Endothelial cell of umbilical vein (primary cell): ENCODE measurements around the gene ASTN1. TPM values are rescaled to one million over a fixed set of nuclear protein-coding genes. Genes with fewer than 3 reads are reported as not detected.

Experiments used
- BruUV-seq: library from RNA; stranded (reverse); fragments of 400-500 nt; replicated peaks from 2 replicates; lab custom pipeline; 2021; lab: Mats Ljungman, UMichigan
- CTCF ChIA-PET: fragments of 300-600, 350-600 bp; sonication (Branson Sonifier 250); formaldehyde crosslinking; loops from one replicate; lab custom pipeline; 2021; ENCODE audit warnings: antibody characterized with exemption, inconsistent platforms; lab: Charles Lee
- POLR2A ChIA-PET: fragments of 300-600, 350-600 bp; sonication (Branson Sonifier 250); formaldehyde crosslinking; loops from one replicate; lab custom pipeline; 2021; ENCODE audit warnings: antibody characterized with exemption, inconsistent platforms; lab: Charles Lee
- DNase-seq: peaks from one replicate; pipeline ENCODE4 v3.0.0-alpha.2; 2011; ENCODE audit warnings: low read depth, low spot score
- FAIRE-seq: peaks from 2 replicates; lab custom pipeline; 2011; peaks lifted over from hg19 to GRCh38; lab: Jason Lieb, UNC
- H2AFZ ChIP-seq: 2 replicates; pipeline ENCODE4 v1.6.0; 2012; ENCODE audit warnings: low read depth, low read length, control low read depth, inconsistent platforms
- H3K27ac ChIP-seq: 2 replicates; pipeline ENCODE4 v1.5.1; 2011; ENCODE audit warnings: low read depth, mild to moderate bottlenecking, control low read depth, low read length, moderate library complexity; ENCODE audit not compliant: insufficient read depth
- H3K27me3 ChIP-seq, 2 experiments: 2 replicates each; pipeline versions ENCODE4 v1.6.0 to v1.6.1; 2011; ENCODE audit warnings: low read length in 2 of 2, mixed read lengths in 1 of 2; ENCODE audit not compliant: control insufficient read depth in 2 of 2, insufficient read depth in 2 of 2
- H3K36me3 ChIP-seq, 2 experiments: 2 replicates in 1 of 2; 3 replicates in 1 of 2; pipeline ENCODE4 v1.5.1; 2011; ENCODE audit warnings: low read length in 2 of 2, mild to moderate bottlenecking in 1 of 2, moderate library complexity in 1 of 2; ENCODE audit not compliant: control insufficient read depth in 2 of 2, insufficient read depth in 2 of 2; ENCODE audit errors: extremely low read depth in 1 of 2
- H3K4me1 ChIP-seq: 3 replicates; pipeline ENCODE4 v1.5.1; 2011; ENCODE audit warnings: mild to moderate bottlenecking, low read length; ENCODE audit not compliant: control insufficient read depth, insufficient read depth; ENCODE audit errors: extremely low read depth
- H3K4me2 ChIP-seq: 2 replicates; pipeline ENCODE4 v1.6.1; 2011; ENCODE audit warnings: low read length, control low read depth, mixed read lengths; ENCODE audit not compliant: insufficient read depth
- H3K4me3 ChIP-seq, 3 experiments: fragments of 200-600 bp in 1 of 3; sonication (generic), shearing (Covaris generic) in 1 of 3; replicated peaks in 1 of 3; 2 replicates each; pipeline ENCODE4 v1.5.1; 2011 to 2016; ENCODE audit warnings: control low read depth in 3 of 3, low read length in 3 of 3, mild to moderate bottlenecking in 2 of 3, inconsistent platforms in 1 of 3, low read depth in 1 of 3, moderate library complexity in 1 of 3; ENCODE audit not compliant: insufficient read depth in 1 of 3
- H3K79me2 ChIP-seq: 2 replicates; pipeline ENCODE4 v1.6.0; 2012; ENCODE audit warnings: low read length, inconsistent platforms; ENCODE audit not compliant: control insufficient read depth, insufficient read depth
- H3K9ac ChIP-seq: replicated peaks from 2 replicates; pipeline ENCODE3; 2011; ENCODE audit warnings: low read length, control low read depth; ENCODE audit not compliant: insufficient read depth; ENCODE audit errors: extremely low read depth
- H3K9me1 ChIP-seq: replicated peaks from 3 replicates; pipeline ENCODE4 v1.6.0; 2011; ENCODE audit warnings: mild to moderate bottlenecking, low read length; ENCODE audit not compliant: control insufficient read depth, insufficient read depth; ENCODE audit errors: extremely low read depth
- H3K9me3 ChIP-seq: replicated peaks from 2 replicates; pipeline ENCODE4 v1.5.1; 2012; ENCODE audit warnings: low read length, inconsistent platforms; ENCODE audit not compliant: control insufficient read depth, insufficient read depth
- H4K20me1 ChIP-seq: replicated peaks from 2 replicates; pipeline ENCODE3; 2011; ENCODE audit warnings: mild to moderate bottlenecking, low read length; ENCODE audit not compliant: control insufficient read depth, insufficient read depth; ENCODE audit errors: extremely low read depth
- CTCF ChIP-seq, 2 donors: IDR thresholded peaks; 1 replicate in 1 of 2; 2 replicates in 1 of 2; pipeline ENCODE4 v1.5.1; 2011; ENCODE audit warnings: low read length in 2 of 2, mild to moderate bottlenecking in 2 of 2, moderate library complexity in 2 of 2, control low read depth in 1 of 2, inconsistent platforms in 1 of 2, low read depth in 1 of 2; ENCODE audit not compliant: insufficient read depth in 1 of 2; ENCODE audit errors: extremely low read depth in 1 of 2
- EZH2 ChIP-seq: IDR thresholded peaks from 2 replicates; pipeline ENCODE4 v1.6.1; 2012; ENCODE audit warnings: borderline replicate concordance, low read depth, mild to moderate bottlenecking, moderate library complexity, low read length, inconsistent platforms; ENCODE audit not compliant: severe bottlenecking
- FOS ChIP-seq: IDR thresholded peaks from 2 replicates; pipeline ENCODE4 v1.6.1; 2011; ENCODE audit warnings: mild to moderate bottlenecking, low read length, moderate library complexity, borderline replicate concordance; ENCODE audit not compliant: insufficient read depth
- GATA2 ChIP-seq: IDR thresholded peaks from 2 replicates; pipeline ENCODE4 v1.7.0; 2011; ENCODE audit warnings: low read depth, mild to moderate bottlenecking, moderate library complexity, mixed read lengths, low read length; ENCODE audit not compliant: insufficient read length, insufficient read depth
- JUN ChIP-seq: IDR thresholded peaks from 2 replicates; pipeline ENCODE4 v1.6.1; 2011; ENCODE audit warnings: borderline replicate concordance, low read depth; ENCODE audit not compliant: insufficient read length, insufficient read depth
- MAX ChIP-seq: IDR thresholded peaks from 2 replicates; pipeline ENCODE4 v1.6.1; 2011; ENCODE audit not compliant: insufficient read depth, insufficient read length
- MYC ChIP-seq: IDR thresholded peaks from one replicate; pipeline ENCODE4 v1.6.1; 2011; ENCODE audit warnings: mild to moderate bottlenecking, low read depth, low read length
- POLR2A ChIP-seq: IDR thresholded peaks from 2 replicates; pipeline ENCODE4 v1.6.1; 2012; ENCODE audit warnings: low read depth, mild to moderate bottlenecking, control low read depth, low read length
- POLR2AphosphoS5 ChIP-seq: IDR thresholded peaks from 2 replicates; pipeline ENCODE4 v1.6.1; 2012; ENCODE audit warnings: low read depth, mild to moderate bottlenecking, control low read depth, low read length, moderate library complexity; ENCODE audit not compliant: insufficient read depth
- dilution Hi-C: fragments of 300-500 bp; cut with MboI; formaldehyde crosslinking; loops from one replicate; pipeline ENCODE4 v1.15.0; 2019; ENCODE audit warnings: low sequenced_read_pairs; ENCODE audit not compliant: extremely low pct_ligation_motif_present
- intact Hi-C: fragments of 100-400 bp; cut with micrococcal nuclease; formaldehyde crosslinking; loops from one replicate; pipeline ENCODE4 v1.10.0; 2022
- polyA plus RNA-seq, 4 experiments: library from polyadenylated mRNA; depleted of rRNA in 3 of 4; stranded (reverse) in 3 of 4; unstranded in 1 of 4; fragments of >200 nt; gene quantifications; 2 replicates each; pipeline versions ENCODE4 v1.2.1 to v1.2.3, GENCODE V29; 2011 to 2012; ENCODE audit warnings: missing spikeins in 1 of 4
- total RNA-seq: library from RNA; stranded (reverse); gene quantifications from 2 replicates; pipeline ENCODE4 v1.2.3, GENCODE V29; 2021

The ASTN1 gene
- total and polyA plus RNA-seq, 2 donors (not counting 3 experiments of a cell fraction or from before 2014, with no cell fraction given) = 0.04 TPM; not detected in 1

DNA sequence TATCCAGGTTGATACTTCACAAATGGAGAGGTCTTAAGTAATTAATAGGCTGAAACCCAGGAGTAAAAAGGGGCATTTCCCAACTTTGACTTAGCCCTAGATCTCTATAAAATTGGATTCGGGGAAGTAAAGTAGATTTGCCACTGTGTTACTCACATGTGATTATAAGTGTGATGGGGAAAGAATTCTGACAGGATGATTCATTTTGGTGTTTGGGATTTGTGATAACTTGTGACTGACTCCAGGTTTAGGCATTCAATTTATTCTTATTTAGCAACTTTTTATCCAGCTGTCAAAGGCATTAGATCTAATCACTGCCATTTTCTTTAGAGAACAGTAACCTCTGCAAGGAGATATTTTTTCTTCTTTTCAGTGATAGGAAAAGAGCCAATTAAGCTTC, 175.5 kb downstream of the ASTN1 start:
- Histone ChIP-seq H2AFZ (no peak overlapping the region), H3K9me1 (no peaks in the 10 kb centered on the region), H3K27me3 (no peaks in the 10 kb centered on the region), H3K4me1 (no peaks in the 10 kb centered on the region), H3K79me2 (no peaks in the 10 kb centered on the region), H3K4me3 (no peak overlapping the region), H4K20me1 (no peaks in the 10 kb centered on the region), H3K9me3 (no peaks in the 10 kb centered on the region), H3K4me2 (no peak overlapping the region), H3K27ac (no peak overlapping the region), H3K36me3 (no peaks in the 10 kb centered on the region), H3K9ac (no peak overlapping the region)
- ChIA-PET POLR2A (no interaction called here), CTCF (no interaction called here)
- BruUV-seq = no TSS peak
- intact Hi-C loops = no loop called here
- no peak for DNase-seq
- FAIRE-seq = no peak
- dilution Hi-C loops = no loop called here
- TF ChIP-seq FOS (no peak), EZH2 (no peak), CTCF (IDR thresholded peaks at IDR 0.05; ENCODE audit: extremely low read depth in 1 of 2, insufficient read depth in 1 of 2, low read depth in 1 of 2, low read length in 2 of 2) (no peak), GATA2 (no peak), POLR2AphosphoS5 (no peak), MAX (no peak), POLR2A (no peak), JUN (no peak), MYC (no peak)
